IPS-NIHi7 (cell line): ENCODE results near the gene ATF6B.

Experiments
- DNase-seq: peaks from one replicate; pipeline ENCODE4 v3.0.0; 2012; ENCODE audit warnings: mixed read lengths; ENCODE audit errors: extremely low spot score

Gene ATF6B

DNA sequence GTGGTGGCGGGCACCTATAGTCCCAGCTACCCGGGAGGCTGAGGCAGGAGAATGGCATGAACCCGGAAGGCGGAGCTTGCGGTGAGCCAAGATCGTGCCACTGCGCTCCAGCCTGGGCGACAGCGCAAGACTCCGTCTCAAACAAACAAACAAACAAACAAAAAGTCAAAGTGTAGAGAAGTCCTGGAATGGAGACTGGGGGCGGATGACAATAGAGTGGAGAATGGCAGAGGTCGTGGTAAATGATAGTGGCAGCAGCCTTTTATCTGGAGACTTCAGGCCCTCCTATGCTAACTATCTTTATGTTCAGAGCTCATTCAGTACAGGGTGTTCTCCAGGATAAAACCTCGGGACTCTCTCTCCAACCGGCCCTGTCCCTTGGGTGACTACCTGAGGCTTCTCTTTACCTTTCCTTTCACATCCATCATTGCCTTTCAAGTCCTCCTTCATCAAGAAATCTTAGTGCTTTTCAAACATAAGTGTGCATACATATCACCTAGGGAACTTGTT lies 3.4 kb upstream of the ATF6B start:
- no peak for DNase-seq

DNA sequence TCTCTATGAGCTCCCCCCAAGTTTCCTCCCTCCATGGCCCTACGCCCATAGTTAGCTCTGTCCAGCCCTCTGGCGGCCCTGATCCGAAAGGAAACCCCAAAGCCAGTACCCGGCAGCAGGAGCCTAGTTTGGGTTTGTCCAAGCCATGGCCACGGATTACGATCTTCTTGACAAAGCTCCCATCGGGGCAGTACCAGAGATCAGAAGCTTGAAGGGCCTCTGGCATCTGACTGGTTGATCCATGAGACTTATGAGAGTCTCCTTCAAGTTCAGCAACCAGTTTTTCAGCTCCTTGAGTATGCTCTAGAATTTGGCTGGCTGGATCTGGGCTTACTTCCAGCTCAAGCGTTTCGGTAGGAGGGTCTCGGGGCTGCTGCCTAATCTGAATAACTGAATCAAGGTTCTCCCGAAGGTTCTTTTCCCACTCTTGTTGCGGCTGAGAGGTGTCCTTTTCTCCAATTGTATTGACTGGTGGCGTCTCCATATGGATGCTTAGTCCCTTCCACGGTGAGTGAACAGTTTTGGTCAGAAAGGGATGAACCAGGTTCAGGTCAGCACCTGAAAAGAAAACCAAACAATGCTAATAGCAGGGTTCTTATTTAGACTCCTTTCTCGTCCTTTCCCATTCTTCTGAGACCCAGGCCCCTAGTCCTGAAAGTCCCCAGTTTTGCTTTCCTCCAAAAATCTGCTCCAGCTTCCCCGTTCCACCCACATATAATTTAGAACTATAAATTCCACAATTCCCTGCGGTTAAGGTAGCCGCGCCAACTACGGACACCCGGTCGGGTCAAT lies 1.4 kb upstream of the ATF6B start:
- no peak for DNase-seq

DNA sequence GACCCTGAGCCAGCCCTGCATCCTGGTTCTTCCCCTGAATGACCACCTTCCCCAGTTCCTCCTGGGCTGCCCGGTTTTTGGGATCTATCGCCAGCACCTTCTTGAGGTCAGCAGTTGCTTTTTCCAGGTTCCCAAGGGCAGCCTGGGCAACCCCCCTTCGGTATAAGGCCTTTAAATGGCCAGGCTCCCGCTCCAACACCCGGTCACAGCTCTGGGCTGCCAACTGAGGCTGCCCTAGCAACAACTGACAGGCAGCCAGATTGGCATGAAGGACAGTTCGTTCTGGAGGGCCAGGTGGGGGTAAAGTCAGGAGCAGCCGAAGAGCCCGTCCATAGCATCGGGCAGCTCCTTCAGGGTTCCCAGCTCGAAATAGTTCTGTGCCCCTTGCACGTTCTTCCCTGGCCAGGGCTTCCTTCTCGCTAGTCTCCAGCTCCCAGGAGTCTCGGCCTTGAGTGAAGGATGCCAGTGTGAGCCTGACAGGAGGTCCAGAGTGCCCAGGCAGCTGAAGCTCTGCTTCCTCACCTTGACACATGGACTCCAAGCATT lies 778 bp upstream of the ATF6B start:
- DNase-seq = no peak

DNA sequence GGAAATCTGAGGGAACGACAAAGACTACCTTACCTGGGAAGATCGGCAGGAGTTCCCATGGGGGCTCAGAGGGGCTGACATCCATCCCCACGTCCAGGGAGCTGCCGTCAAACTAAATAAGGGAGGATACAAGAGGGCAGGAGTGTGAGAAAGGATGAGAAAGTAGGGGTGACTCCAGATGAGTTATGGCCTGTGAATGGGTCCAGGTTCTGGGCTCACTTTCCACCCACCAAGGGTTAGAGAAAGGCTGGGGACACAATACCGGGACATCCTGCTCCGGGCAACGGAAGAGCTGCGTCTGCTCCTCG lies 683 bp downstream of the ATF6B start:
- no peak for DNase-seq

DNA sequence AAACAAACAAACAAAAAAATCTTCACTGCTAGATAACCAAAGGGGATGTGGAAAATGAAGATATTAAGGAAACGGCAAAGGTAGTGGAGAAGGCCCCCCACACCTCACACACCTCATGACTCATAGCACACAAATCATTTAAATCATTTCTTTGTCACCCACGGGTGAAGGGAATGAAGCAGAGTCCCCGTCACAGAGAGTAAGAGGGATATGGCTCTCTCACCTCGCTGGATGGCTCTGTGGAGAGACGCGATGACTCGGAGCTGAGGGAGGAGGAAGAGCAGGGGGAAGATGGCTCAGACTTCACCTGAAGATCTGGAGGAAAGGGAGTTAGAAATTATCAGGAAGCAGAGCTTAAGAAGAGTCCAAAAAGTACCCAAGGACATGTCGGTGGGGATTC lies 1.2 kb downstream of the ATF6B start:
- DNase-seq = no peak

DNA sequence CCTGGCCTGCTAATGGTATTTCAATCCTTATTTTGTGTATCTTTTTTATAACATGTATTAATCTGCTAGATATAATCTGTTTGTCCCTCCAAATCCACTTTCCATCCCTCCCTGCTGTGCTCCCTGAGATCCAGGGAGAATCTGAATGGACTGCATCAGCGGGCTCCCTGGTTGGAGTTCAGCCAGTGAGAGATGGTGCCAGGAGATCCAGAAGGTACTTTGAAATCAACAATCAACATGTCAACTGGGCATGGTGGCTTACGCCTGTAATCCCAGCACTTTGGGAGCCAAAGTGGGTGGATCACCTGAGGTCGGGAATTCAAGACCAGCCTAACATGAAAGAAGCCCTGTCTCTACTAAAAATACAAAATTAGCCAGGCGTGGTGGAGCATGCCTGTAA lies 4.4 kb downstream of the ATF6B start:
- DNase-seq = no peak

DNA sequence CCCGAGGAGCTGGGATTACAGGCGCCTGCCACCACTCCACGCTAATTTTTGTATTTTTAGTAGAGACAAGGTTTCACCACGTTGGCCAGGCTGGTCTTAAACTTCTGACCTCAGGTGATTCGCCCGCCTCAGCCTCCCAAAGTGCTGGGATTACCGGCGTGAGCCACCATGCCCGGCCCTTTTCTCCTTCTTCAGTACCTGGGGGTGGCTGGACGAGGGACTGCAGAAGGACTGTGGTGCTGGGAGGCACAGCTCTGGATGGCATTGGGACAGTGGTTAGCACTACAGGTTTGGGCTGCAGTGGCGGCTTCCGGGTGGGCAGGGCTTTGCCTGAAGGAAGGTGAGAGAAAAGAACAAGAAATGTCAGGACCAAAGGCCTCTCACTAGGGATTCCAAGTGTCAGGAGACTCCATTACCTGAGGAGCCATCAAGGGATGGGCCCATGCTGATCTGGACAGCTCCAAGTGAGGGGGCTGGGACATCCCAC lies 7.4 kb downstream of the ATF6B start:
- DNase-seq = no peak

DNA sequence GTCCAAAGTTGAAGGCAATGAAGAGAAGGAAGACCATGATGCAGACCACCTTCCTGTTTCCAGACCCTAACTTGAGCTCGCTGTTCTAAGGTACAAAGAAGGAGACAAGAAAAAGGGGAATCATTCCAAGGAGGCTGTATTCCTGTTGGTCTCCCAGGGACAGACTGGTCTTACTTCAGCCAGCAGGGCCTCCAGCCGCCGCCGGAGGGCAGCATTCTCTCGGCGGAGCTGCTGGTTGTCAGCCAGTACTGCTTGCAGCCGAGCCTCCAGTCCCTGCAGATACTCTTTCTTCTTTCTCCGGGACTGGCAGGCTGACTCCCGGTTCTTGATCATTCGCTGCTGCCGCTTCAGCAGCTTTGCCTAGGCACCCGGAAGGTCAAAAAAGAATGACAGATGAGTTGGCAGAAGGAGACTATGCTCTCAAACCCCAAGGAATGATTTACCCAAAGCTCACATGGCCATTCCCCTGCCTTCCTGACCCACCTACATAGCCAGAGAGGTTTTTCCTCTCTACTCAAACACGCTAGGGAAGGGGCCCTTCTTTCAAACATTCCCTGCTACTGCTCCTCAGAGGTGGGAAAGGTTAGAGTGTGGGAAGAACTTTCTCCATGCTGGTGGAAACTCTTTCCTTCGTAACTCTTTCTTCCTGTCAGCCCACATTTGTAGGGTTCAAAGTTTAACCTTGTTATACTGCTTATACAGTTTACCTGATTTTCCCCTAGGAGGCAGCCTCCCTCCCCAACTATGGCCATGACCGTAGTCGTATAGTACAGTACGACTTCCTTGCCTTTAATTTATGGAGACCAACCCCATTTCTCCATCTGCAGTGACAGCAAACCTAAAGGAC lies 9.0 kb downstream of the ATF6B start:
- peak; percentile 90 for DNase-seq

DNA sequence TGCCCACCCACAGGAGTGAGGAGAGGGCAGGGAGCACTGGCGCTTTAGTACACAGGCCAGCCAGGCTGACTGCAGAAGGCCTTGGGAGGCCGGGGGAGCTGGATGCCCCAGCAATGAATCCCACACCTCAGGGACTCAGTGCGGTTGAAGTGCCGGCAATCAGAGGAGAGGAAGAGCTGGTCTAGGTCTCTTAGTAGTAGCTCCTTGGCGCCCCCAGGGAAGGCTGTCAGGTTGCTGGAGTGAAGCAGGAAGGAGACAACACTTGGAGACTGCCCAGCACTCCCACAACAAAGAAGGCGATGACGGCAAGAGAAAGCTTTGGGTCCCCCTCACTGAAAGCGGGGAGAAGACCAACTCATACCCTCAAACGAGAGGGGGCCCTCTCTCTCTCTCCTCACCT lies 10.6 kb downstream of the ATF6B start:
- no peak for DNase-seq

DNA sequence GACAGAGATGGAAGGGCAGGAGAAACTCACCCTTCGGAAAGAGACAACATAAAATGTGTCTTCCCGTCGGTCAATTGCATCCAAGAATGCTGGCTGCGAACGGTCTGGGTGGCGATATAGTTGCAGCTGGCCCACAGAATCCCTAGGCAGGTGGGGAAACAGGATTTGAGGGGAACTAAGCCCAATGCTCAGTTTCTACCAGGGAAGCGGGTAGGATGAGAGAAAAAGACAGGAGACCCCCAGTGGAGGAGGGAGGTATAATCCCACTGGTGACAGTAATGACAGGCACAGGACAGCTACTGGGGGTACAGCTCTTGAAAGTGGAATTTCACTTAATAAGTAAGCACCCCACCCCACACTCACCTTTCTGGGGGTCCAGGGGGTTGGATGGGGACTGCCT lies 11.4 kb downstream of the ATF6B start:
- peak; percentile 63 for DNase-seq

DNA sequence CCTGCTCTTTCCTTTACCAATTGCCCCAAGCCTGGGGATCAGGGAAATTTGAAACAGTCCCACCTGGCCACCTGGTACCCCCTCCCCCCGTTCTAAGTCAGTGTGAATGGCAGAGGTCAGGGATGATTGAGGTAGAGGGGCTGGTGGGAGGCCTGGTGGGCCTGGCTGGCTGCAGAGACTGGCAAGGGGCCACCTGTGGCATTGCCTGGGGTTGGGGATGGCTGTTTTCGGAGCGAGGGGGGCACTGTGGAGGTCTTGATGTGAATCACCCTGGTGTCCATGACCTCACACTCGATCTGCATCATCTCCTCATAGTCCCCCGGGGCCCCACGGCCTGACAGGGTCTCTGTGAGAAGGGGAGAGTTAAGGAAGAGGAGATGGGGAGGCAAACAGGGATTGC lies 12.4 kb downstream of the ATF6B start:
- DNase-seq = no peak

DNA sequence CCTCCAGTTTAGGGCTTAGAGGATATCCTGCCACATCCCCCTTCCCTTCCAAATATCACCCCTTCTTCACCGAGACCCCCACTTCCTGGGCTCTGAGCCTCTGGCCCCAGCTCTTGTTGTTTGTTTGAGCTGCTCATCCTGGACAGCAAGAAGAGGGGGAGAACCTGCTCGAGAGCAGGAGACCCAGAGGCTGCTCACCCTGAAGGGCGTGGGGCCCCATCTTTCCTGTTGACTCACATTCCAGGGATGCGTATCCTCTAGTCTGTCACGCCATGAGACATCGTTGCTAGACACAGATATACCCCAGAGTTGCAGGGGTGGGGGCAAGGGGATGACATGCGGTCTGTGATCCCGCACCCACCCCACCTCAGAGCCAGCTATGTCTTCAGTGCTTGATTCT lies 13.2 kb downstream of the ATF6B start:
- DNase-seq = no peak

DNA sequence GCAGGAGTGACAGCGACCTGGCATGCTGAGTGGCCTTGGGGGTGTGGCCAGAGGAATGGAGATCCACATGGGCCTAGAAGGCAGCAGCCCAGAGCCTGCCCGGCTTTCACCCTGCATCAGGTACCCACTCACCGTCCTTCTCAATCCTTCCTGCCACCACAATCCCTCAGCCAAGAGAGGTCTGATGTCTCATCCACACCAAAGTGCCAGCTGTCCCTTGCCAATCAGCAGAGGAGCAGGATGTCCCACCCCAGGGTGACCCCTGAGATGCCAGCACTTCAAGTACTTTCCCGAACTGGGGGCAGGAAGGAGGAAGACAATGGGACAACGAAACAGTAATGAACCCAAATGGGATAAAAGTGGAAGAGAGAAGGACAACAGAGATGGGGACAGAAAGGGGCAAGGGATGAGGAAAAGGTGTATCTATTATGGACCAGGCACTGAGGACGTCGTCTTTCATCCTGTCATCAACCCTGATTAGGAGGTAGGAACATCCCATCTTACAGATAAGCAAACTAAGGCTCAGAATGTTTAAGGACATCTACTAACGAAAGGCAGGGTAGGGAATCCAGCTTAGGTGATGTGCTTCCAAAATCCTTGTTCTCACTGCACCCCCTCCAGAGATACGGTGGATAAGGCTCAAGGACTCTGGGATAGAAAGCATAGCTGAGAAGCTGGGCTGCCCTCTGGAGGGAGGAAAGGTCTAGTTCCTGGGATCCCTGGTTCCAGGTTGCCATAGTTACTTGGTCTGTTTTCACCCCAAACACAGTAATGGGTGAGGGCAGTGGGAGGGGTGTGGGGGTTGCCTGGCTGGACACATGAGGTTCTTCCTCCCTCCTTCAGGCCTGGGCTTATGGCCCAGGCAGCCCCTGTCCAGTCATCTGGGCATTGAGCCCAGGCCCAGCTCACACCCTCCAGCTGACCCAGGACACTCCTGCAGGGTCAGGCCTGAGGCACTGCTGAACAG lies 14.4 kb downstream of the ATF6B start:
- DNase-seq = peak; percentile 67

DNA sequence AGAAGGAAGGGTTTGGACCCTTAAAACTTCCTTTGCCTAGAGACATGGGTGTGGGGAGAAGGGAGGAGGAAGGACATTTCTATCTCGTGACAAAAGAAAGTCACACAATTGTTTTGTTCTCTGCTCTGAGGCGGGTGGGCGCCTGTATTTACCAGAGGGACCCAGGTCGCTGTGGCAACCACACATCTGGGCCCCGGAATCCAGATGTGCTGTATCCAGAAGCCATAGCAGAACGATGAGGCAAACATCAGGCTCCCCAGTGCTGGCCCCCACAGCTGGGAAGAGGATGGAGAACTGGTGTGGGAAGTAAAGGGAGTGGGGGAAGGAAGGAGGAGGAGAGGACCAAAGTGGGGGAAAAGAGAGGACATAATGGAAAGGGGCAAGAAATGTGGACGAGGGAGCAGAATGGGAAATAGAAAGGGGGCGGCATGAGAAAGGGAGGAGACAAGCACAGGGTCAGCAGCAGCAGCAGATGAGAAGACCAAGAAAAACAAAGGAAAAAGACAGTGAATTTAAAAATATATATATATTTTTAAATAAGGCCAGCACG lies 15.5 kb downstream of the ATF6B start:
- no peak for DNase-seq

DNA sequence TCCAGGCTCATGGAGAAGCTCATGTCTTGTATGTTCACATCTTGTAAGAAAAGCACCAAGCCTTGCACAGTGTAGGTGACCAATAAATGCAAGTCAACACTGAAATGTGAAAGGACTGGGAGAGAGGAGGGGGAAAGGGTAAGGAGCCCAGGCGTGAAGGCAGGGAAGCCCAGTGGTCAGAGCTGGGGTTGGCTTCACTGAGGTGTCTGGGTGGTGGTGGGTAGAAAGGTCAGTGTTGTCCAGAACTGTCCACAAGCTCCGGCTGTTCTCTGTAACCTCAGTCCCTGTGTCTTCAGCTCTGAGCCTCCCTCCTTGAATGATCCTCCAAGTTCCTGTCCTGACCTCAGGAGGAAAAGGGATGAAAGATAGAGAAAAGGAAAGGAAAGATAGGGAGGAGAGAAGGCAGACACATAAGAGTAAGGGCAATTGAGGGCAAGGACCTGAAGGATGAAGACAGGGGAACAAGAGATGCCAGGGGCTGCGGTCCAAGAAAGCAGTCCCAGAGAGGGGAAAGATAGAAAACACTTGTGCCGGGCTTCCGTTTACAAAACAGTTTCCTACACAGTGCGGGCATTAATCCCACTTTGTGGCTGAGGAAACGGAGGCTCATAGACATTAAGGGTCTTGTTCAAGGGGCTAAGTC lies 16.5 kb downstream of the ATF6B start:
- no peak for DNase-seq

DNA sequence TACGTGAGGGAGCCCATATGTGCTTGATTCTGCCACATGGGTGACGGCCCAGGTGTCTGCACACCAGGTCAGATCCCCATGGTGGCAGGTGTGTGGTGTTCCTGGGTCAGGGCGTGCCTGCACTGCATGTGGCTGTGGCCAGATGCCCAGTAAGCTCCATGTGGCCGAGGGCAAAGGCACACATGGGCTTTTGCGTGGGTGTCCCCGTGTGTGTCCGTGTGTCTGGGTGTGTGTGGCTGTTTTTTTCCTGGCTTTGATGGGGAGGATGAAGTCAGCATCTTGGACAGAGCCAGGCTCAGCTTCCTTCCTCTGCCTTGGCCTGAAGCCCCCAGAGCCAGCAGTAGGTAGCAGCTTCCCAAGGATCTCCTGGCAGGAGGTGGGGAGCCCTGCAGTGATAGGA lies 17.4 kb downstream of the ATF6B start:
- no peak for DNase-seq

DNA sequence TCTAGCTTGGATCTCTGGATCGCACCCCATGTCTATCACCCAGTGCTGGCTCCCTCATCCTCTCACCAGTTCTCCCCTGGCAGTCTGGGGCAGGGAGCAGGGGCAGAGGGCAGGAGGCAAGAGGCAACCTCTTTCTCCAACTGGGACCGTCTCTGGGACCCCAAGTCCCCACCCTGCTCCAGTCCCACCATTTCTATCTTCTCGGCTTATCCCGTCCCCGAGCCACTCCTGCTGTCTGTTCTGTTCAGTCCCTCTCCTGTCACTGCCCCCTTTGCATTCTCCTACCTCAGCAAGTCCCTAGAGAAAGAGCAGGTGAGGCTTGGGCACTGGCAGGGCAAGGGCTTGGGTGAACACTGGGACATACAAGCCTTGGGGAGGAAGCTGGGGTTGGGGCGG lies 18.3 kb downstream of the ATF6B start:
- DNase-seq = no peak

DNA sequence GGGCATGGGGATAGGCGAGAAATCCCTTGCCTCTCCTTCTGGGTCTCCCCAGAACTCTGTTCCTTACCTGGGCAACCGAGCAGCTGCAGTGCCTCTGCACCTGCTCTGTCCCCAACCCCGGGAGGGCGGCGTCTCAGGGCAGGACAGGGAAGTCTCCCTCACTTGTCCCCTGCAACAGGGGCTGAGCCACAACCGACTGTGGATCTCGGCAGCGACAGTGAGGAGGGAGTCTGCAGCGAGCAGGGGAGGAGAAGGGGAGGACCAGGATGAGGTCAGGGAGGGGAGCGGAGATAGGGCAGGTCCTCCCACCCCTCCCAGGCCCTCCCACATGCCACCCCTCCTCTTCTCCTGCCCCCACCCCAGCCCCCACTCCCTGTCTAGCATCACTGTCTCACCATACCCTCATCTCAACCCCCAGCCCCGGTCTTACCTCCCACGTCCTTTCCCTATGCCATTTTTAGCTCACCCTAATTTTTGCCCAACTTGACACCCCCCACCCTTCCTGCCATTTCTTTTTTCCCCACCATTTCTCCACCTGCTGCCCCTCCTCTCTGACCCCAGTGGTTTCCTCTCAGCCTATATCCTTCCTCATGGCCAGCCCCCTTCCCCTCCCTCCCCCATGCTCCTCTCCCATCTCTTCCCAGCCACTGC lies 18.8 kb downstream of the ATF6B start, which contains the start of gene TNXB:
TSS of gene TNXB (minus strand) at position 225 of the 651 bp plus-strand sequence. CDS start 11,140 bp downstream, outside the sequence.
- DNase-seq = peak; percentile 31

DNA sequence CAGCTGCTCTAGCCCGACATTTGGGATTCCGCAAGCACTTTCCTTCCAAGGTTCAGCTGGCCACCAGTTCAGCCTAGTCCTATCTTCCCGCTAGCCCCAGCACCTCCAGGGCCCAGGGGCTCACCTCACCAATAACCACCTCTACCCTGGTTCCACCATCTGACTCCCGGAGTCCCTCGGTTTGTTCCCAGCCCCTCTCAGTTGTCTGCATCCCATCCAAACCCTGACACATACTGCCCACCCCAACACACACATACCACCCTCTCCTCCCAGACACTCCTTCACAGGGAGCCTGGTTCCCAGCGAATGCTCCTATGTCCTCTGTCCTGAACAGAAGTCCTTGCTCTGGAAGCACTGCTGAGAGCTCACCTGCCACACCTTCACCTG lies 19.3 kb downstream of the ATF6B start:
- no peak for DNase-seq

DNA sequence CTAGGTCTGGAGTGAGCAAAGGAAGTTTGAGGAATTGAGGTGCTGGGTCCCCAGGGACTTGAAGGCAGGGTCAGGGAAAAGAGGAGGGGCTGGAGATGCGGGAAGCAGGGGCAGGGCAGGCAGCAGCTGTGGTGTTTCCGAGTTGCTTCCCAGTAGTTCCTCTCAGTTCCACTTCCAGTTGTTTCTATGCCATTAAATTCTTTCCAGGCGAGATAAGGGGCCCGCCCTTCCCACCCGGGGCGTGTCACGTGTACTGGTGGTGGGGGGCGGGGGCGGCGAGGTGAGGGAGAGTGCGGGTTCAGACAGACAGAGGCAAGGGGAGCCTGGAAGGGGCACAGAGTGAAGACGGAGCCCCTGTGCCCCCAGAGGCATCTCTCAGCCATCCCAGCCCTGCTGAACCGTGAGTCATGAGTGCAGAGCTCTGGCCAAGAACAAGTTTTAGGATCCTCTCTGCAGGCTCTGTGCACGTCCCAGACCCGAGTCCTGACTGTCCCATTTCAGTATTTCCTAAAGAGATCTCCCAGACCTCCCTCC lies 19.9 kb downstream of the ATF6B start:
- peak; percentile 21 for DNase-seq
